GM20000 (cell line): ENCODE data around the gene NDUFAF3.

Experiments used
- DNase-seq: peaks from one replicate; pipeline ENCODE4 v3.0.0; 2012; ENCODE audit warnings: low spot score
- CTCF ChIP-seq: IDR thresholded peaks from 2 replicates; pipeline ENCODE4 v1.5.1; 2012; ENCODE audit warnings: mild to moderate bottlenecking, control low read depth; ENCODE audit errors: extremely low read depth, missing control alignments

NDUFAF3 gene

GRCh38 chr3:49009396-49009795, 12.5 kb upstream of the NDUFAF3 start:
- no peak for DNase-seq
- TF ChIP-seq CTCF = no peak

GRCh38 chr3:49012441-49013017, 9.4 kb upstream of the NDUFAF3 start:
- DNase-seq = no peak
- no peak for TF ChIP-seq CTCF

- no peak for TF ChIP-seq CTCF
- DNase-seq = no peak
Observed at GRCh38 chr3:49013113-49013737, 8.7 kb upstream of the NDUFAF3 start.

- DNase-seq = no peak
- peak; percentile 65 for TF ChIP-seq CTCF
Observed at GRCh38 chr3:49013738-49014660, 7.9 kb upstream of the NDUFAF3 start.

GRCh38 chr3:49015072-49015471, 6.8 kb upstream of the NDUFAF3 start:
- DNase-seq = no peak
- no peak for TF ChIP-seq CTCF

GRCh38 chr3:49015765-49016164, 6.2 kb upstream of the NDUFAF3 start:
- no peak for DNase-seq
- TF ChIP-seq CTCF = no peak
